Liver (tissue), 2 donors: Measurements from ENCODE around the gene PON2.

ENCODE experiments used
- FOXA1 ChIP-seq: IDR thresholded peaks from 2 replicates; pipeline ENCODE4 v1.6.1; 2016; ENCODE audit warnings: antibody characterized with exemption
- TF ChIP-seq, protein P1 (sequence below): fragments of 150-350 bp; IDR thresholded peaks from 2 replicates; pipeline ENCODE4 v1.5.1; 2017; ENCODE audit warnings: improper control_type of control experiment, low read depth, low read length; ENCODE audit not compliant: missing input control
- TF ChIP-seq, protein P2 (sequence below): IDR thresholded peaks from 2 replicates; pipeline ENCODE4 v1.6.1; 2016; ENCODE audit warnings: antibody characterized with exemption
- donor health status: healthy.

DNA sequence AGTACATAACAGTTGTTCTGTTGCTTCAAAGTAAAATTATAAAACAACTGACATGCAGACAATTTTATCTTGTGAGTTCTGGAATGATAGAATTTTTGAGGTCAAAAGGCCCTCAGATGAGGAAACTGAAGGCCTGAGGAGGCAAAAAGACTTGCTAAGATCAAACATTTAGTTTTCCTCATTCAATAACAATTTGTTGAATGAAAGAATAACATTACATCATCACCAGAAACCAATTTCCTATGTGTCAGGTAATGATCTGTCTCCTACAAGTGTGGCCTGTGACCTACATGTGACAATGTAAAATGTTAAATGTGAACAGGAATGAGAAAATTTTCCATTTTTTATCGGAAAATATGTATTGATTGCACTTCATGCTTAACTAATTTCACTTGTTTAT lies 34.4 kb upstream of the PON2 start:
- TF ChIP-seq, protein P1, sequence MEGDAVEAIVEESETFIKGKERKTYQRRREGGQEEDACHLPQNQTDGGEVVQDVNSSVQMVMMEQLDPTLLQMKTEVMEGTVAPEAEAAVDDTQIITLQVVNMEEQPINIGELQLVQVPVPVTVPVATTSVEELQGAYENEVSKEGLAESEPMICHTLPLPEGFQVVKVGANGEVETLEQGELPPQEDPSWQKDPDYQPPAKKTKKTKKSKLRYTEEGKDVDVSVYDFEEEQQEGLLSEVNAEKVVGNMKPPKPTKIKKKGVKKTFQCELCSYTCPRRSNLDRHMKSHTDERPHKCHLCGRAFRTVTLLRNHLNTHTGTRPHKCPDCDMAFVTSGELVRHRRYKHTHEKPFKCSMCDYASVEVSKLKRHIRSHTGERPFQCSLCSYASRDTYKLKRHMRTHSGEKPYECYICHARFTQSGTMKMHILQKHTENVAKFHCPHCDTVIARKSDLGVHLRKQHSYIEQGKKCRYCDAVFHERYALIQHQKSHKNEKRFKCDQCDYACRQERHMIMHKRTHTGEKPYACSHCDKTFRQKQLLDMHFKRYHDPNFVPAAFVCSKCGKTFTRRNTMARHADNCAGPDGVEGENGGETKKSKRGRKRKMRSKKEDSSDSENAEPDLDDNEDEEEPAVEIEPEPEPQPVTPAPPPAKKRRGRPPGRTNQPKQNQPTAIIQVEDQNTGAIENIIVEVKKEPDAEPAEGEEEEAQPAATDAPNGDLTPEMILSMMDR, result no peak
- no peak for TF ChIP-seq FOXA1
- TF ChIP-seq, protein P2, sequence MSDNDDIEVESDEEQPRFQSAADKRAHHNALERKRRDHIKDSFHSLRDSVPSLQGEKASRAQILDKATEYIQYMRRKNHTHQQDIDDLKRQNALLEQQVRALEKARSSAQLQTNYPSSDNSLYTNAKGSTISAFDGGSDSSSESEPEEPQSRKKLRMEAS, result no peak
